ENCODE results near the gene LRMDA.

Gene LRMDA

DNA sequence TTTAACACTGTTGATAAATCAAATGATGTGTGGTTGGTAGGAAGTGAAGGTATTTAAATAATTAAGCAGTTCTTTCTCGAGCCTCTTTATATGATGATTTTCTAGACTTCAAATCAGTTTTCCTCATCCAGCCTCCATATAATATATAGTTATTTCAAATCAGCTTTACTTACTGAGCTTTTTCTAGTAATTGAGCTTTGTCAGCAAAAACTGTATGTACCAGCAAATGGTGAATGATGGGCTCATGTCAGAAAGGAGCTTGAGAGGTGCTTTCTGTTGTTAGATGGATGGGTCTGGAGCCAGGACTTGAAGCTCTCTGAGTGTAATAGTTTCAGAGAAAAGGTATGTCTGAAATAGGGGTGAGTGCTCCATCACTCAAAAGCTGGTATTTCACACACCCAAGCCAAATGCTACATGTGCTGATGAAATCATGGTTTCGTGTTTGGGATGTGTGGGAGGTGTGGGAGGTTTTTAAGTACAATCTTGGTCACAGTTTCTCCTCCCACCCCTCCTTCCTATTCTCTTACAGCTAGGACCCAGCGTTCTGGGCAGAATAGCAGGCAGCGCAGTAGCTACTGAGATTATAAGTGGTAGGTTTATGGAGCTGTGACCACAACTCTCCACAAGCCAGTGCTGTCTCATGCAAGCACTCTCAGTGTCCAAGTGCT, 55.8 kb downstream of the LRMDA start:
- H3K27me3 ChIP-seq (ENCODE audit: insufficient read depth, low read length), result no peaks in the 10 kb centered on the region
- H3K36me3 ChIP-seq (ENCODE audit: insufficient read depth, low read depth, low read length), result no peaks in the 10 kb centered on the region
- no peak overlapping the region for H3K9ac ChIP-seq (ENCODE audit: low read depth, low read length)
- H3K9me3 ChIP-seq (ENCODE audit: insufficient read depth, low read depth, low read length), result no peaks in the 10 kb centered on the region
- no peaks in the 10 kb centered on the region for H3K4me1 ChIP-seq (ENCODE audit: insufficient read depth, low read length)
- H3K27ac ChIP-seq (ENCODE audit: low read length), result no peak overlapping the region
- H3K4me3 ChIP-seq (ENCODE audit: low read length), result no peak overlapping the region

DNA sequence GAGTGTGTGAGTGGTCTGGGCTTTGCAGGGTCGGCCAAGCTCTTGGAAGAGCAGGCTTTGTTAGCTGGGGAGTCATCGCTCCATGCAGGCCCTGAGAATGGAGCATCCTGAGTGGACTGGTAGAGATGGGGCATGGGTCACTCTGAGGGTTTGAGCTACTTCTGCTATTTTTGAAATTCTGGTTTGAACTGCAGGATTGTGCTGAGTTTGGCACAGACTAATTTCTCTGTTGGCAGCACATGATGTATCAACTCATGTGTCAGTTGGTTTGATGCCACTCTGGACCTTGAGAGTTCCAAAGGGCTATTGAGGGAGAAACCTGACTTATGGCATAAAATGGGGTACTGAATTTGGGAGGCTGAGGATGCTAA, 56.3 kb downstream of the LRMDA start:
- Histone ChIP-seq H3K9me3 (ENCODE audit: insufficient read depth, low read depth, low read length) (no peaks in the 10 kb centered on the region), H3K4me1 (ENCODE audit: insufficient read depth, low read length) (no peaks in the 10 kb centered on the region), H3K9ac (ENCODE audit: low read depth, low read length) (no peak overlapping the region), H3K36me3 (ENCODE audit: insufficient read depth, low read depth, low read length) (no peaks in the 10 kb centered on the region), H3K27ac (ENCODE audit: low read length) (no peak overlapping the region), H3K27me3 (ENCODE audit: insufficient read depth, low read length) (no peaks in the 10 kb centered on the region), H3K4me3 (ENCODE audit: low read length) (no peak overlapping the region)

DNA sequence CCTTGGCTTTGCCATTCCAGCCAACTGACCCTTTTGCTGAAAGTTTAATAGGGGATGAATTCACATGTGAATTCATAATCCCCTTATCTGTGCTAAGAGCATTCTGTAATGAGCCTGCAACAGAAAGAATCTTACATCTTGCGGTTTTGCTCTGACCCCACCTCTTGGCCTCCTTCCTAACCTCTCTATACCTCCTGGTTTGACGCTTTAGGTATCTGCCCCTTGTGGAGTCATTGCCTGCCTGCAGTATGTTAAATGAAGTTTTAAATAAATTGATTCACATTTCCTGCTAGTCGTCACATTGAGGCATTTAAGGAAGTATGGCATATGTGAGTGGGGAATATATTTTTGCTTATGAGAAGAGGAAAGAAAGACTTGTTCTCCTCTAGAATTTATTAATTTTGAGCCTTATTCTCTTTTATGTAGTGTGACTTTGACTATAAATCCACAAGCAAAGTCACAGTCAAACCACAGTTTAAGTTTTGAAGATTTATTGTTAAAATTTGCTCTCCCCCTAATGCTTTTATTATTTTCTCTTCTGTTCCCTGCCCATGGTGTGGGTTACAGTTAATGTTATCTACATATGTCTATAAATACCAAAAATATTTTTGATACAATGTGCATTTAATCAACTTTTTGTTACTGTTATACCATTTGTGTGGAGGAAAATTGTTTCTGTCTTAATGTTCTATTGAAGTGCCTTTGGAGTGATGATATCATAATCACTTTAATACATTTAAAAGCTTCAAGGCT, 60.9 kb downstream of the LRMDA start:
- no peaks in the 10 kb centered on the region for H3K36me3 ChIP-seq (ENCODE audit: insufficient read depth, low read depth, low read length)
- H3K9me3 ChIP-seq (ENCODE audit: insufficient read depth, low read depth, low read length), result no peaks in the 10 kb centered on the region
- H3K4me3 ChIP-seq (ENCODE audit: low read length), result no peak overlapping the region

DNA sequence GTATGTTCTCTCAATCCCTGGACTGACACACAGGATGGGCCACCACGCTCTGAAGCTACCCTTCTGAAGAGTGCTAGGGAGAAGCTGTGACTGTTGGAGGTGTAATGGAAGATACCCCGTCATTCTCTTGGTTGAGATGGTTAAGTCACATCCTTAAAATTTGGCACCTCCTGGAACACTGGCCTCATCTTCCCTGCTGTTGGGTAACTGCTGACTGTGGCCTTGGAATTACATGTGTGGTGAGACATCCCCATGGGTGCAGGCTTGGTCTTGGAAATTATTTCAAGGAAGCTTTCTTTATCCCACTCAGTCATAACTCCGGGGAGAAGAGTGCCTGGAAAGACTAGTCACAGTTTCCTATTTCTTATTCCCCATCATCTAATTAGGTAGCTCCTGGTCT, 62.0 kb downstream of the LRMDA start:
- H3K27ac ChIP-seq (ENCODE audit: low read length), result no peak overlapping the region
- no peak overlapping the region for H3K9ac ChIP-seq (ENCODE audit: low read depth, low read length)
- H3K9me3 ChIP-seq (ENCODE audit: insufficient read depth, low read depth, low read length), result no peaks in the 10 kb centered on the region
- no peak overlapping the region for H3K4me3 ChIP-seq (ENCODE audit: low read length)
- H3K4me1 ChIP-seq (ENCODE audit: insufficient read depth, low read length), result no peaks in the 10 kb centered on the region
- no peaks in the 10 kb centered on the region for H3K27me3 ChIP-seq (ENCODE audit: insufficient read depth, low read length)
- no peaks in the 10 kb centered on the region for H3K36me3 ChIP-seq (ENCODE audit: insufficient read depth, low read depth, low read length)

More for the DNA sequence above, 60.9 kb downstream of the LRMDA start:
- Histone ChIP-seq H3K9ac (ENCODE audit: low read depth, low read length) (no peak overlapping the region), H3K27me3 (ENCODE audit: insufficient read depth, low read length) (no peaks in the 10 kb centered on the region), H3K27ac (ENCODE audit: low read length) (no peak overlapping the region), H3K4me1 (ENCODE audit: insufficient read depth, low read length) (no peaks in the 10 kb centered on the region)

DNA sequence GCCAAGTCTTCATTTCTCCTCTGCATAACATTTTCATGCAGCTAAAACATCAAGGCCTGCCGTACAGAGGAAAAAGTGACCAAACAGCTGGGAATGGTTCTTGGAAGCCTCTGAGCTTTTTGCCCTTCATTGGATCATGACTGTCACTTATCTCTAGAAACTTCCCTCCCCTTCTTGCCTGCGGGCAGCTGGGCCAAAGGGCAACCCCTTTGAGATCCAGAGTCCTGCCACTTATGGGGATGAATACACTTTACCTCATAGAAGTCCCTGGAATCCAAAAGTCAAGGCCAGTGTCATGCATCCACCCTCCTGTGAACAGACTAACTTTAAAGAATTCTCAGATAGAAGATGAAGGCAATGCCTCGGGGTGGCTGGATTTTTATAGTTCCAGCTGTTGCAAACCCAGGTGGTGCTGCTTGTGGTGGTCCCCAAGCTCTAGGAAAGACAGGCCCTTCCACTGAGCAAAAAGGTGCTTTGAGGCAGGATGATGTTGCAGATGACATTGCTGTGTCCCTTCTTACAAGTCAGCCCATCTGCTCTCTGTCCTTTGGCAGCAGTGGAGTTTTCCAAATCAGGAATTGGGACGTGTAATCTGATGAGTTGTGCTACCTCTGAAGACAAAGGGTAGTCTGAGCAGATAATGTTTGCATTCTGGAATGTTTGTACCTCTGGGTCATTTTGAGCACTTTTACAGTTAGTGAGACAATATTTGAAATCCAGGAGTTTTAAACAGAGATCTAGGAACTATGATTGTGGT, 64.2 kb downstream of the LRMDA start:
- H3K4me3 ChIP-seq (ENCODE audit: low read length), result no peak overlapping the region
- no peaks in the 10 kb centered on the region for H3K4me1 ChIP-seq (ENCODE audit: insufficient read depth, low read length)
- no peaks in the 10 kb centered on the region for H3K9me3 ChIP-seq (ENCODE audit: insufficient read depth, low read depth, low read length)
- H3K9ac ChIP-seq (ENCODE audit: low read depth, low read length), result no peak overlapping the region
- no peaks in the 10 kb centered on the region for H3K36me3 ChIP-seq (ENCODE audit: insufficient read depth, low read depth, low read length)
- H3K27ac ChIP-seq (ENCODE audit: low read length), result no peak overlapping the region
- H3K27me3 ChIP-seq (ENCODE audit: insufficient read depth, low read length), result no peaks in the 10 kb centered on the region

DNA sequence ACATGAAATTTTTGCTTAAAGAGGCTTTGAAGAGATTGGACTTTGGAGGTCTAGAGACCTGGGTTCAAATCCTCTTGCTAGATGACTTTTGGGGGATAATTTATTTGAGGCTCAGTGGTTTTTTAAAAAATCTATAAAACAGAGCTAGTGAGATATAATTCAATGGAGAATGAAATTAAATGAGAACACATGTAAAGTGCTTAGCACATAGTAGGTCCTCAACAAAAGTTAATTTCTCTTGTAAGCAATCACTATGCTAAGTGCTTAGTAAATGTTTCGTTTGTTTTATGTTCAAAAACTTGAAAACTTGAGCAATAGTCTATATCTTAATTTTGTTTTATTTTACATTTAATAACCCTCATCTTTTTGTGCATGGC, 64.8 kb downstream of the LRMDA start:
- Histone ChIP-seq H3K27ac (ENCODE audit: low read length) (no peak overlapping the region), H3K4me3 (ENCODE audit: low read length) (no peak overlapping the region), H3K9ac (ENCODE audit: low read depth, low read length) (no peak overlapping the region), H3K4me1 (ENCODE audit: insufficient read depth, low read length) (no peaks in the 10 kb centered on the region), H3K9me3 (ENCODE audit: insufficient read depth, low read depth, low read length) (no peaks in the 10 kb centered on the region), H3K36me3 (ENCODE audit: insufficient read depth, low read depth, low read length) (no peaks in the 10 kb centered on the region), H3K27me3 (ENCODE audit: insufficient read depth, low read length) (no peaks in the 10 kb centered on the region)

DNA sequence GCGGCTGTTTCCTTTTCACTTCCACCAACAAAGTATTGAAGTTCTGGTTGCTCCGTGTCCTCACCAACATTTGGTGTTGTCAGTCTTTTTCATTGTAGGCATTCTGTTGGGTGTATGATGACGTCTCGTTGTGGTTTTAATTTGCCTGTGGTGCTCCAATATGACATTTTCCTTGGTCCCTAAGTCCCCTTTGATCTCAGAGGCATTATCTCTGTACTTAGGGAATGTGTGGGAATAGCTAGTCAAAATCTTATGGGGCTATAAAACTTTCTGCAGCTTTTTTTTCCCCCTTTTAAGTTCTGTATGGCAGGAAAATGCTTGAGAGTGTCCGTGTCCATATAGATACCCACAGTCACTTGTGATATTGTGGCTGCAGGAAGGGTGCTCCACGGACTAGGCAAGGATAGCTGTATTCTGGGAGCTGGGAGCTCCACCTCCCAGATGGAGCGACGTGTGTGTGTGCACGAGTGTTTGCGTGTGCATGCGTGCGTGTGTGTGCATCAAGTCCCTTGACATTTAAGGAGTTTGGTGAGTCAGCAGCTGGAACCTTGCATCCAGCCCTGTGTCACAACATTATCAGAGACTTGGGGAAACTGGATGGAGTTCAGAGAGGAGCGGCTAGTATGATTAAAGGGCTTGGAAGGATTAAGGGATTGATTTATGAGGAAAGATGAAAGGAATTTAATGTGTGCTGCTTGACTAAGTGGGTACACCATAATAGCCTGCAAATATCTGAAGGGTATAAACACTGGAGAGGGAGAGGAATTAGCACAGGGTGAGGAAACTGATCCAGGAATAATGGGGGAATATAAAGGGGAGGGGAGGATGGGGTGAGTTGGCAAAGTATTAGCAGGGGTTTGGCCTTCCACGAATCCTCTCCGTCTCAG, 66.8 kb downstream of the LRMDA start:
- Histone ChIP-seq H3K36me3 (ENCODE audit: insufficient read depth, low read depth, low read length) (no peaks in the 10 kb centered on the region), H3K9ac (ENCODE audit: low read depth, low read length) (no peak overlapping the region), H3K9me3 (ENCODE audit: insufficient read depth, low read depth, low read length) (no peaks in the 10 kb centered on the region), H3K27ac (ENCODE audit: low read length) (no peak overlapping the region), H3K27me3 (ENCODE audit: insufficient read depth, low read length) (no peaks in the 10 kb centered on the region), H3K4me3 (ENCODE audit: low read length) (no peak overlapping the region), H3K4me1 (ENCODE audit: insufficient read depth, low read length) (no peaks in the 10 kb centered on the region)

DNA sequence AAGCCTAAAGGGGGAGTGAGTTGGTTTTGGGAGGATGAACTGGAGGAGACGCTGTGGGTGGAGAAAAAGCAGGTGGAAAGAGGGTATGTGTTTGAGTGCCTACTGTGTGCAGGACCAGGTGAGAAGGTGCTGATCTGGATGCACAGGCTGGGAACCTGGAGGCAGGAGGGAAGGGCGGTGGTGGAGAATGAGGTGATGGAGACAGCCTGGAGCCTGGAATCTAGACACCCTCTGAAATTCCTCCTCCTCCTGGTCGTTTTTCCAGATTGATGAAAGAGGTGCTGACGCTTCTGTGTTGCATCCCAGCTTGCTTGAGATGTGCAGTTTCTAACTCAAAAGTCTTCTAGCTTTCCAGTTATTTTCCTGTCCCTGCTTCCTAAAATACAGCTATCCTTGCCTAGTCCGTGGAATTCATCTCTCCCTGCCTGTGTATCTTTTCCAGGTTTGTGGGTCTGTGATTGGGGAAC, 67.5 kb downstream of the LRMDA start:
- Histone ChIP-seq H3K9me3 (ENCODE audit: insufficient read depth, low read depth, low read length) (no peaks in the 10 kb centered on the region), H3K4me1 (ENCODE audit: insufficient read depth, low read length) (no peaks in the 10 kb centered on the region), H3K27ac (ENCODE audit: low read length) (no peak overlapping the region), H3K27me3 (ENCODE audit: insufficient read depth, low read length) (no peaks in the 10 kb centered on the region), H3K4me3 (ENCODE audit: low read length) (no peak overlapping the region), H3K36me3 (ENCODE audit: insufficient read depth, low read depth, low read length) (no peaks in the 10 kb centered on the region), H3K9ac (ENCODE audit: low read depth, low read length) (no peak overlapping the region)

DNA sequence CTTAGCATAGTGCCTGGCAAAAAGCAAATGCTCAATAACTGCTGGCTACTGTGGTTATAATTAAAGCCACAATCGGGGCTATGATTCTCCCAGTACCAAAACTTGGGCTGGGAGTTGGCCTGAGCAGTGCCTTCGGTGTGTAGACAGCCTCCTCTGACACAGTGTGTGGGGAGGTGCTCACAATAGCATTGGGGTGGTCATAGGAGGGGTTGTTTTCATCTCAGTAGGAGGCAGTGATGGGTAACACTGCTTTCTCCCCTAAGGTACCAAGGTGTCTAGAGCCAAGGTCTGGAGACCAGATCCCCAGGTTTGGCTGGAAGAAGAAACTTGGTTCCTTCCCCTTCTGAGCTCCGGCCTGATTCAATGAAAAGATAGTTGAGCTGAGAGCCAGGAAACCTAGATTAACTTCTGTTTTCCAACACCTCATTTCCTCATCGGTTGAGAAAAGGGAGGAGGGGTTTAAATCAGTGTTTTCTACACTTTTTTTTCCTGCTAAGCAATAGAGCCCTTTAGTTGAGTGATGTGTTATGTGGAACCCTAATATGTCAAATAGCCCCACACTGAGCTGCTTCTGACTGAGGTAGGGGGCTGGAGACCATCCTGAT, 68.2 kb downstream of the LRMDA start:
- no peaks in the 10 kb centered on the region for H3K4me1 ChIP-seq (ENCODE audit: insufficient read depth, low read length)
- H3K36me3 ChIP-seq (ENCODE audit: insufficient read depth, low read depth, low read length), result no peaks in the 10 kb centered on the region
- no peak overlapping the region for H3K27ac ChIP-seq (ENCODE audit: low read length)
- H3K27me3 ChIP-seq (ENCODE audit: insufficient read depth, low read length), result no peaks in the 10 kb centered on the region; the same call in 1 of the 2 replicates
- no peak overlapping the region for H3K9ac ChIP-seq (ENCODE audit: low read depth, low read length)
- no peaks in the 10 kb centered on the region for H3K9me3 ChIP-seq (ENCODE audit: insufficient read depth, low read depth, low read length)
- no peak overlapping the region for H3K4me3 ChIP-seq (ENCODE audit: low read length)

DNA sequence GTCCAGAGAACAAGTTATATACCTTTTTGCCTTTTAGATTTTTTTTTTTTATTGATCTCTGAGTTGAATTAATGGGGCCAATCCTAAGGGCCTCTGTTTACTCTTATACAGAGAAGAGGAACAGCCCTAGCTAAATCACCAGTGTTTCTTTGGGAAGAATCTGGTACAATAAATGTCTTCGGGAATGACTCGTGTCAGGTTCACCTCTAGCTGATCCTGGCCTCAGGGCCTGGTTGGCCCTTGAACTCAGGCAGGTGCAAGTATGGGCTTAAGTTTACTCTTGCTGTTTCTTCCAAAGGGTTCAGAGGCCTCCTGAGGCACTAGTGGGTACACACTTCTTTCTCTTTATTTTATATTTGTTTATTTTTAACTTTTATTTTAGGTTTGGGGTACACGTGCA, 71.0 kb downstream of the LRMDA start:
- Histone ChIP-seq H3K9me3 (ENCODE audit: insufficient read depth, low read depth, low read length) (no peaks in the 10 kb centered on the region), H3K4me3 (ENCODE audit: low read length) (no peak overlapping the region), H3K4me1 (ENCODE audit: insufficient read depth, low read length) (no peaks in the 10 kb centered on the region), H3K27me3 (ENCODE audit: insufficient read depth, low read length) (no peaks in the 10 kb centered on the region; the same call in 1 of the 2 replicates), H3K27ac (ENCODE audit: low read length) (no peak overlapping the region), H3K36me3 (ENCODE audit: insufficient read depth, low read depth, low read length) (no peaks in the 10 kb centered on the region), H3K9ac (ENCODE audit: low read depth, low read length) (no peak overlapping the region)

DNA sequence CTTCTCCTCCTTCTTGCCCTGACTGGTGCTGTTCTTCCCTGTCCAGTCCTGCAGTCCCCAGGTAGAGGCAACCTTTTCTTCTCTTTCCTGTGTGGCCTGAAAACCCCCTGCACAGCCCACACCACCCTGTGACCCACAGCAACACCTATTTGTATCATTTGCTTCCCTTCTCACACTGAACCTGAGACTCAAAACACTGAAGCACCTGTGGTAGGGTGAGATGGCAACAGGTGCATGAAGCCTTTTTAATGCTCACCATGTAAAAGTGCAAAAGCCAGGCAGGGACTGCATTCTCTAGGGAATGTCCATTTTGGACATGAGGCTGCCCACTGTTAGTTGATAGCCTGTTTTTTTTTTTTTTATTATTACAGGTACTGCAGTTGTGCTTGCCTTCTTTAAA, 71.4 kb downstream of the LRMDA start:
- H3K27me3 ChIP-seq (ENCODE audit: insufficient read depth, low read length), result no peaks in the 10 kb centered on the region; the same call in 1 of the 2 replicates
- no peak overlapping the region for H3K27ac ChIP-seq (ENCODE audit: low read length)
- no peaks in the 10 kb centered on the region for H3K9me3 ChIP-seq (ENCODE audit: insufficient read depth, low read depth, low read length)
- no peak overlapping the region for H3K4me3 ChIP-seq (ENCODE audit: low read length)
- H3K36me3 ChIP-seq (ENCODE audit: insufficient read depth, low read depth, low read length), result no peaks in the 10 kb centered on the region
- H3K9ac ChIP-seq (ENCODE audit: low read depth, low read length), result no peak overlapping the region
- H3K4me1 ChIP-seq (ENCODE audit: insufficient read depth, low read length), result no peaks in the 10 kb centered on the region

Measured in iPS-20b (cell line).